Measurements from ENCODE around the gene RBM34.
"Not testable (repeated sequence)": the region's sequence is repeated elsewhere in the genome, so short reads cannot be mapped to it uniquely, and the experiment has no call there.

The RBM34 gene

GRCh38 chr1:235112297-235113182, 48.5 kb downstream of the RBM34 start:
- DNase-seq = no peak

DNA sequence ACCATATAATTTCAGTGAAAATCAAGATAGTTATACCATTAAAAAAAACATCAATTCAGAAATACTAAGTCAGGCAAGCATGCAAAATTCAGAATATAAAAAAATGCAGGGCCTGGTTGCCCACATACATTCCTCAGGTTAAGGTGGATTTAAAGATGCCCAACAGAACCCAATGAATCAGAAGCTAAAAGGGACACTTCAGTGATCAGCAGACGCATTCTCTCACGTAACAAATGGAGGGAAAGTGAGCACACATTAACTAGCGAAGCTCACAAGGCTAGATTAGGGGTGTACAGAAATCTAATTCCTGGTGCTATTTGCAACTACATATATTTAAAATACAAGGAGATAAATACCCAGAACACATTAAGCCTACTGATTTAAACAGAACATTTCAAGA, 49.9 kb downstream of the RBM34 start:
- DNase-seq = no peak

DNA sequence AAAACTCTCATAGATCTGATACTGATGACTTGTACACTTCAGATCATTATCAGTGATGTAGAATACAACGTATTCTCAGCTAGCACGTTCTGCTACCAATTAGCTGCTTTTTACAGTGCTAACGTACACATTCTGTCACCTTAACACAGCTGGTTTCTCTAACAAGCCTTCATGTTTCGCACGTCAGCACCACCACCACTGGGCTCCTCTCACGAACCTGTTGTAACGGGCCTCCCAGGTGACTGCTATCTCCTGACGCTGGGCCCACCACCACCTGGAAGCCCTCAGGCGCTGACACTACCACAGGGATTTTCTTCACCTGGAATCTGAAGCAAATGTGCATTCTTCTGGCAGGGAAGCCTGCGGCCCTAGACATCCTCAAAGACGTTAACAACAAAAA, 52.2 kb downstream of the RBM34 start:
- no peak for DNase-seq

GRCh38 chr1:235108185-235108593, 52.9 kb downstream of the RBM34 start:
- DNase-seq = no peak

DNA sequence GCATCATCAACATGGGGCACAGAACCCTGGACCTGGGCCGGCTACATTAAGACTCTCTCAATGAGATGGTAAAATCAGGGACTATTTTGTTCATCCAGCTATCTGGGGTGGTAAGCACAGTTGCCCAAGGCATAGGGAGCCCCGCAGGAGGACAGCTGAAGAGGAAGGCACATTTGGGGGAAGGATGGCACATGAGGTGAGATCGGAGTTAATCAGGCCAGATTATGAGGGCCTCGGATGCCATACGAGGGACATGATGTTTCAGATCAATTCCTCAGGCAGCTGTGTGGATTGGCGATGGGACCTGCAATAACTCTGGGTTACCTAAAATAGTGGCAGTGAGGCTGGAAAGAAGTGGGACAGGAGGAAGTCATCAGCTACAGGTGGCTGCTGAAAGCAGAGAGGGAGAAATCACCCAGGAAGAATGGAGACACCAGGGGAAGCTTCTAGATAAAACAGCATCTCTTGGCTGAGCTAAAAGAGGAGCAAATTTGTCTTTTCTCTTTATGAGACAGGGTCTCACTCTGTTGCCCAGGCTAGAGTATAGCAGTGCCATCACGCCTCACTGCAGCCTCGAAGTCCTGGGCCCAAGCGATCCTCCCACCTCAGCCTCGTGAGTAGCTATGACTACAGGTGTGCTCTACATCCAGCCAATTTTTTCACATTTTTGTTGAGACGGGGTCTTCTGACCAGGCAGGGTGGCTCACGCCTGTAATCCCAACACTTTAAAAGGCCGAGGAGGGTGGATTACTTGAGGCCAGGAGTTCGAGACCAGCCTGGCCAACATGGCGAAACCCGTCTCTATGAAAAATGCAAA, 53.5 kb downstream of the RBM34 start:
- DNase-seq = no peak

DNA sequence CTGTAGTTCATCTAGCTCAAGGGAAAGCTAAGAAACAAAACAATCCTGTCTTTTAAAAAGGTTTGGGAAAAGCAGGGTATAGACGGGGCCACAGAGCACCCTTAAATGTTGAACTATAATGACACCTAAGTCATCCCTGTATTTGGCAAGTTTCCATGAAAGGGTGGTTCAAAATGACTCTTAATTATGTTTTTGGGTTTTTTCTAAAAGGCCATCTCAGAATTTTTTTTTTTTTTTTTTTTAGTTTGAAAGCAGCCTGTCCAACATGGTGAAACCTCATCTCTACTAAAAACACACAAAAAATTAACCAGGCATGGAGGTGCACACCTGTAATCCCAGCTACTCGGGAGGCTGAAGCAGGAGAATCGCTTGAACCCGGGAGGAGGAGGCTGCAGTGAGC, 54.6 kb downstream of the RBM34 start:
- no peak for DNase-seq

GRCh38 chr1:235105051-235106043, 55.7 kb downstream of the RBM34 start:
- peak; percentile 80 for DNase-seq

DNA sequence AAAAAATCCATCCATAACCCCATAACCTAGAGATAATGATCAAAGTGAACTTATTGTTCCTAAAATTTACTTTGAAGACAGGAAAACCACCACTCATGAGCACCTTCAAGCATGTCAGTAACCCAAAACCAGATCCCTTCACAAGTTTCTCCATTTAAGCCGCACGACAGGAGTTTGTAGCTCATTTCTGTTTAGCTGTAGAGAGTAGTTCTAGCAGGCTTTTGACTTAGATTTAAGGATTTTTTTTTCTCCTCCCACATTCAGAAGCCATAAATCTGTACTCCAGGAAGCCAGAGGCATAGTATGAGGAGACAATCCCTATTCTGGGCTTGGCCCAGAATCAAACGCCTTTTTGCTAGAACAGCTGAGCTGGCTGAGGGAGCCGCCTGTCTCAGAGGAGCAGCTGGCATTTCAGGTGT, 58.0 kb downstream of the RBM34 start:
- no peak for DNase-seq

DNA sequence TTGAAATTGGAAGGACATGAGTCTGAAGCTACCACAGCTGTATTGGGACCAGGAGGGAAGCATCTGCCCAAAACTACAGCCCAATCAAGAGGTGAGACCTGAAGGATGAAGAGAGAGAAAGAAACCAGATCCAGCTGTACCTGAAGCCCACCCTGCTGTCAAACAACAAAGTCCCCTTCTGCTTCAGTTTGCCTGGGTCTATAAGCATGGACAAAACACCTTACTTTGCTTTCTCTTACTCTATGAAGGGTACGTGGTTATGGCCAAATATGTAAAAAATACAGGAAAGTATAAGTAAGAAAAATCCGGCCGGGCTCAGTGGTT, 58.8 kb downstream of the RBM34 start:
- DNase-seq = no peak

DNA sequence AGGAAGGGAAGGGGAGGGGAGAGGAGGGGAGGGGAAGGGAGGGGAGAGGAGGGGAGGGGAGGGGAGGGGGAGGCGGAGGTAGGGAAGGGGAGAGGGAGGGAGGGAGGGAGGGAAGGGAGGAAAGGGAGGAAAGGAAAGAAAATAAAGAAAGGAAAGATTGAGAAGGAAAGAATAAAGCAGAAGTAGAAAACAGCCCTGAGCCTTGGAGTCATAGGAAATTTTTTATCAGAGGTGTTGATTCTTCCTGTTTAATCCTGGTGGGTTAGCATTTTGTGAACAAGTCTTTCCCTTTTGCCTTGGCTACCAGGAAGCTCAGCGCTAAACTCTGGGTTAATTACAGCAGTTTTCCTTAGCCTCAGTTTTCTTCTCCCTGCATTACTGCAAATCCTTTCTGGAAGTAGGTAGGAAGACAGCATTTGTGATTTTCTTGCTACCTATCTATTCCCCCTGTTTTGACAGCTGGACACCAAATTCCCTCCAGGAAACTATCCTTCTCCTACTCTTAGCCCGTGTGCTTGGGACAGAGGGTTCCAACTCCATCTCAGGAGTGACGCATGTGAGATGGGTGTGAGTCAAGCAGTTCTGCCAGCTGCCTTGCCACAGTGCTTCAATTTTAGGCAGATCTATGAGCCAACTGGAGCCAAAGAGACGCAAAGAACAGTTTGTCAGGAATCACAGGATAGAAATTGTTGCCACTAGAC, 59.3 kb downstream of the RBM34 start:
- DNase-seq = no peak

- no peak for DNase-seq
Observed at GRCh38 chr1:235100194-235100772, 60.8 kb downstream of the RBM34 start.

GRCh38 chr1:235098991-235099390, 62.1 kb downstream of the RBM34 start:
- no peak for DNase-seq

- no peak for DNase-seq
Observed at GRCh38 chr1:235098547-235098946, 62.5 kb downstream of the RBM34 start.

- not testable (repeated sequence) for DNase-seq
Observed at GRCh38 chr1:235097501-235097900, 63.5 kb downstream of the RBM34 start.

GRCh38 chr1:235095938-235096562, 65.0 kb downstream of the RBM34 start:
- DNase-seq = no peak

DNA sequence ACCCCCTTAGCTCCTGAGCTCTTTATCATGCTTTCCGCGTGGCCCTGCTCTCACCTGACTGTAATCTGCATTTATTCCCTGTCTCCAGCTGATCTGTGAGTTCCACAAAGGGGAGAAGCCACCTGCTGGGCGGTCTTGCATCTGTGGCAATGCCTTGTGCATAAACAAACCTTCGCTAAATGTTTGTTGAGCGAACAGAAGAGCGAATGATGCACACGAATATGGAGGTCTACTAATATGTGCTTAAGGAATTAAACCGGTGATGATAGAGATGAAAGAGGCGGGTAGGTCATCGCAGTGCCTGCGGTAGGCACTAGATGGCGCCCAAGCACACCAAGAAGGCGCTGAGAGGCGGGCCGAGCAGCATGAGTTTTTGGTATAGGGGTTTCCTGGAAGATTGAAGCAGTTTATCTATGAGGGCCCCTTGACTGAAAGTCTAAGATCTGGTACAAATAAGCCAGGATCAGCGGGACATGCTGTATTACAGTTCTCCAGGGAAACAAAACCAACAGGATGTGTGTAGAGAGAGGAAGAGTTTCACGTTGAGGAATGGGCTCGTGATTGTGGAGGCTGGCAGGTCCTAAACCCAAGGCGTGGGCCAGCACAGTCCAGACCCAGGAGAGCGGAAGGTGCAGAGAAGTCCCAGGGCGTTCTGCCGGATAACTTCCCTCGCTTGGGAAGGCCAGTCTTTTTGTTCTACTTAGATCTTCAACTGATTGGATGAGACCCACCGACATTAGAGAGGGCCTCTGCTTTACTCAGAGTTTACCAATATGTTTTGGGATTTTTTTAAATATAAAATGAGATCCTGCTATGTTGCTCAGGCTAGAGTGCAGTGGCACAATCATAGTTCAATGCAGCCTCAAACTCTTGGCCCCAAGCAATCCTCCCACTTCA, 67.1 kb downstream of the RBM34 start:
- DNase-seq = peak; percentile 89

GRCh38 chr1:235093013-235093695, 67.9 kb downstream of the RBM34 start:
- no peak for DNase-seq

- not testable (repeated sequence) for DNase-seq
Observed at GRCh38 chr1:235092415-235092814, 68.6 kb downstream of the RBM34 start.

DNA sequence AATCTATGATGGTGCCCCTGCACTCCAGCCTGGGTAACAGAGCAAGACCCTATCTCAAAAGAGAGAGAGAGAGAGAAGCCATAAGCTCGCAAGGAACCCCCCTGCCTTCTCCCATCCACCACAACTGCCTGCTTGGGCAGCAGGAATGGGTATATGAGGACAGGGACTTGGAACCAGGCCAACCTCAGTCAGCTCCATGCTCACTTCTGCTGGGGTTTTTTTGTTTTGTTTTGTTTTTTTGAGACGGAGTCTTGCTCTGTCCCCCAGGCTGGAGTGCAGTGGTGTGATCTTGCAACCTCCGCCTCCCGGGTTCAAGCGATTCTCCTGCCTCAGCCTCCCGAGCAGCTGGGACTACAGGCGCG, 69.0 kb downstream of the RBM34 start:
- DNase-seq = not testable (repeated sequence)
